IPS-11a (cell line): ENCODE measurements around the gene SSPN.

ENCODE experiments used
- H3K4me3 ChIP-seq: one replicate; pipeline ENCODE4 v1.5.1; 2013; ENCODE audit warnings: low read depth, low read length, control low read depth

SSPN gene, protein sequence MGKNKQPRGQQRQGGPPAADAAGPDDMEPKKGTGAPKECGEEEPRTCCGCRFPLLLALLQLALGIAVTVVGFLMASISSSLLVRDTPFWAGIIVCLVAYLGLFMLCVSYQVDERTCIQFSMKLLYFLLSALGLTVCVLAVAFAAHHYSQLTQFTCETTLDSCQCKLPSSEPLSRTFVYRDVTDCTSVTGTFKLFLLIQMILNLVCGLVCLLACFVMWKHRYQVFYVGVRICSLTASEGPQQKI

DNA sequence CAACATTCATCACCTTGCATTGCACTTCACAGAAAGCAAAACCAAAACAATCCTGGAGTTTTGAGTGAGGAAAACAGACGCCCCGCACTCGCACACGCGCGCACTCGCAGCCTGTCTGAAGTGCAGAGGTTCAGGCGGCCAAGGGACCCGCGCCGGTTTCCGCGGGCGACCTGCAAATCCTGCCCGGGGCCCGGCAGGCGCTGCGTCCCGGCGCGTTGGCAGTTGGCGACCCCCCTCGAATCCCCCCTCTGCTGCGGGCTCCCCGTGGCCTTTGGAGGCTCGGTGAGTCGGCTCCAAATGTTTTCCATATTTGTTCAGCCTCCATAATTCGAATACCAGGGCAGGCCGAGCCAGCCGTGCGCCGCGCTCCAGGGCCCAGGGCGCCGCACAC lies at the start of gene SSPN:
Gene SSPN (plus strand): TSS at position 324 of the 391 bp plus-strand sequence. CDS start 100 bp downstream, outside the sequence.
- peak within 1 kb of the TSS; percentile 66 for H3K4me3 ChIP-seq

DNA sequence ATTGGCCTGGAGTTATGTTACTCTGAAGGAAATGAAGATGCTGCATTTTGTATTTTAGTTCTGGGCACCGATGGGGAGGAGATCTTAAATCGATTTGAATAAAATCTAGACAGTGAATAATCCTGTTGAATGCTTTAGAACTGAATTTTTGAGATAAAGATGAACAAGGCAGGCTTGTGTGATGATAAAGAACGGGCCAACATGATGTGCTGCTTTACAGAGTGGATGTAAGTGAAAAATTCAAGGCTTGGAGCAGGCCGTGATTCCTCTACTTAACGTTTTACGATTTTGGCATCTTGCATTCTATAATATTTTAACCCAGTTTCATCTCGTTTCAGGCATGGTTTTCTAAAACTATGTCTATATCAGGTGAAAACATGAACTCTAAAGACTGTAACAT lies 47.1 kb upstream of the SSPN start:
- H3K4me3 ChIP-seq: no peak overlapping the region

DNA sequence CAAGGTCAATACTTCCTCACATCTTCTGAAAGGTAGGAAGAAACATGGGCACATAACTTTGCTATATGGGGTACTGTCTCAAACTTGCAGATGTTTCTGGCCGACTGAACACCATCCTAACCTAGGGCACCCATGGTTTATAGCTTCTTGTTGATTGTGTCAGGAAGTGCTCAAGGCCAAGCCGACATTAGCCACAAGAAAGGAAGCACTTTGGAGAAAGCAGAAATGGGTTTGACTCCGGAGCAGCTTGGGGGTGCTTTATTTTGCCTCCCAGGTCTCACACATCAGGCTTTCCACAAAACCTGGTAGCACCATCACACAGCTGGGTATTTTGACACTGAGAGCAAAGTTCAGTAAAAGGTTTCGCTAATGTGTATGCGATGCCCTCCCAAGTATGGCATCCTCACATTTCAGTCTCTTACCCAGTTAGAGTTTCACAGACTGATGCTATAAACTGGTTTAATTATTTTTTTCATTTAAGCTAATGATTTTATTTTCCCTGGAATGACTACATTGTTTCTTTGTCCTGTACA lies 45.3 kb upstream of the SSPN start:
- no peak overlapping the region for H3K4me3 ChIP-seq

DNA sequence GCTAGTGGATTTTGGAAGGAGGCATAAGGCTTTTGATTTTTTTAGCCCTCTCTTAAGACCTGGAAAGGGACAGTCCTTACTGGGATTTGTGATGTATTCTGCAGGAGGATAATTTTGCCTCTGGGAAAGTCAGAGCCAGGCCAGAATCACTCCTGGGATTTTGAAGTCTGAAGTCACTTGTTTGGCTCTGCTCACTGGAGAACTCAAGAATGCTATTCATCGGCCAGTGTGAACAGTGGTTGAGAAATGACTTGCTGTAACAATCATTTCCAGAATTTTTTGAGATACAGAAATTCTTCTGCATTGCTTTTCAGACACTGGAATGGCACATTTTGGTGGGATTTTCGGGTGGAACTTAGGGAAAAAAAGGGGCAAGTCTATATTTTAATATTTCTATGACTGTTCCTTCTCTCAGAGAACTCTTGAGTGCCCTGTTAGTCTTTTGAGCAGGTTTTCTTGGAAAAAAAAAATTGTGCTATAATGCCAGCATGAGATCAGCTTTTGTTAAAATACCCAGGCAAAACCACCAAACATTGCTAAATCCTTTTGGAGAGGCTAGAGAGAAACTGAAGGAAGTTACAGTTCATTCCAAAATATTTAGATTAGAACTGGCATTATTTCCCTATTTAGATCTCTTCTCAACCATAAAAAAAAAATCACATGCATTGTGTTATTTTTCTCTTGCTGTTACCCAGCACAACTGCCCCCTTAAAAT lies 44.5 kb upstream of the SSPN start:
- no peak overlapping the region for H3K4me3 ChIP-seq

DNA sequence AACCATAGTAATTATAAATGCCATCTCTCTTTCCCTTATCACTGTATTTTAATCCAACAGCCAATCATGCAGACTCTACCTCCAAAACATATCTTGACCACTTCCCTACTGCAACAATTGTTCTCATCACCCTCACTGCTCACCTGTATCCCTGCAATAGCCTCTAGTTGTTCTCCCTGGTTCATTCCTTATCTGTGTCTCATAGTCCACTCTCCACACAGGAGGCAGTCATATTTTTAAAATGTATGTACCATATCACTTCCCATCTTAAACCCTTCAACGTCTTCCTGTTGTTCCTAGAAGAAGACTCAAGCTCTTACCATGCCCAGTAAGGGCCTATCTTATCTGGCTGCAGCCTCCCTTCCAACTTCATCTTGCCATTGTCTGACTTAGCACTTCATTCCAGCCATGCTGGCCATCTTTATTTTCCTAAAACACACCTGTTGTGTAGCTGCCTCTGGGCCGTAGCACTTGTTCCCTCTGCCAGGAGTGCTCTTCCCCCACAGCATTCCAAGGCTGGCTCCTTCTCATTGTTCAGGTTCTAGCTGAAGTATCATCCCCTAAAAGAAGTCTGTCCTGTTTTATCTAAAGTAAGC lies 42.8 kb upstream of the SSPN start:
- H3K4me3 ChIP-seq: no peak overlapping the region

DNA sequence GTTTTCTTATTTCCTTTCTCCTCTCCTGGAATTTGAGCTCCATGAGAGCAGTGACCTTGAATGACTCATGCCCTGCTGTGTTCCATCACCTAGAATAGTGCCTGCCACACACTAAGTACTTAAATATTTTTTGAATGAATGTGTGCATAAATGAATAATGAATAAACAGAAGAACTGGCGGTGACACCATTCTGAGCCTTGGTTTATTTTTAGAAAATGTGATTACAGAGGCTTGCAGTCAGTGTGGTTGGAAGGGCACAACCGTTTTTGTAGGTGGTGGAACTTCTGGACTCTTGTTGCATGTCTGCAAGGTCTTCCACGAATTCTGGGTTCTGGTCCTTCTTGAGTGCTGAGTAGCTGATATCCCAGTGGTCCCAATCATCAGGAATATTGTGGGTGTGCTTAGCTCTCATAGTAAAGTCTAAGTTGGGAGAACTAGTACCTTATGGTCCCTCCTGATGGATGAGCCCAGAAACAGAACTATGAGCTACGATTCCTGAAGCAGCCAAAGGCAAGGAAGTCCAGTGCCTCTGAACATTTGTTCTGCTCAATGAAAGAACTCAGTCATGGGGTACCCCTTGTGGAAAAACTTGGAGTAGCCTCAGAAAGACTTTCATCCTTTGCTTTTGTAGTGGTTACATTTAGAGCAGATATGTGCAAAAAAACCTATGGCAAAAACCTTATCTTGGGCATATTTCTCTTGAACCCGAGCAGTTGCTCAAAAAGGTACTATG lies 41.8 kb upstream of the SSPN start:
- H3K4me3 ChIP-seq: no peak overlapping the region

DNA sequence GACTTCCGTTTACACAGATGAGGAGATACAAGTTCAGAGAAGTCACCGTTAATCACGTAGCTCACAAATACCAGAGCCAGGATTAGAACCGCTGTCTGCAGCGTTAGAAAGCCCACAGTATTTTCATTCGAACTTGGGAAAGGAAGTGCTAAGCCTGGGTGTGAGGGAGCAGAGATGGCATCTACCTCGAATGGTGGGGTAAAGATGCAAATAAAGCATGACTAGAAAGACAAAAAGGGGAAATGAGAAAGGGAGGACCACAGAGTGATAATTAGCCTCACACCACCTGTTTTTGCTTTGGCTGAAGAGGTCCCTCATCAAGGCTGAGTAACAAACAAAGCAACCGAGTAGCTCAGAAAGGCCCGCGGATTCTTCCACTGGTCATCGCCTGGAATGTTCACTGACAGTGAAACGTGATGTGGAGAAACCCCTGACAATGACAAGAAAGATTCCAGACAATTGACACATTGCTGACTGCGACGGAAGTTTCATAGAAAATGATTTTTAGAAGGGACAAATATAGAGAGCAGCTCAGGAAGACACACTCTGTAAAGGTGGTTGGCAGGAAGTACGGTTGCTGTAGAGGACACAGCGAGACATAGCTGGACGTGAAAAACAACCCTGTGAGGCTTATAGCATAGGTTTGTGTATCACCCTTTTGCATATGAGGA lies 39.0 kb upstream of the SSPN start:
- no peak overlapping the region for H3K4me3 ChIP-seq

DNA sequence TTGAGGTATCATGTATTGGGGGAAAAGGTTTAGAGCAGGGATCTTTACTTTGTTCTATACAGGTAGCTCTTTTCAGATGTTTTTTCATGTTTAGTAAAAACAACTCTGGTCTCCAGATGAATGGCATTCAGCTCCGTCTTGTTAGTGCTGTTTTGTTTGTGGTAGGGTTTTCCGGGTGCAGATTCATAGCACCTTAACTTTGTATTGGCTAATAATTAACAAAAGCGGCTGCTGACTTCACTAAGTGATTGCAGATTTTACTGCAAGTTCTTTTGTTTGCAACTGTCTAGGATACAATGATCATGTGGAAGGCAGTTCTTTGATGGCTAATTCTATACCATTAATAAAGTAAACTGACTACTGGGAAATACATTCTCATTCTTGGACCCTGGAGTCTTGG lies 38.4 kb upstream of the SSPN start:
- no peak overlapping the region for H3K4me3 ChIP-seq

DNA sequence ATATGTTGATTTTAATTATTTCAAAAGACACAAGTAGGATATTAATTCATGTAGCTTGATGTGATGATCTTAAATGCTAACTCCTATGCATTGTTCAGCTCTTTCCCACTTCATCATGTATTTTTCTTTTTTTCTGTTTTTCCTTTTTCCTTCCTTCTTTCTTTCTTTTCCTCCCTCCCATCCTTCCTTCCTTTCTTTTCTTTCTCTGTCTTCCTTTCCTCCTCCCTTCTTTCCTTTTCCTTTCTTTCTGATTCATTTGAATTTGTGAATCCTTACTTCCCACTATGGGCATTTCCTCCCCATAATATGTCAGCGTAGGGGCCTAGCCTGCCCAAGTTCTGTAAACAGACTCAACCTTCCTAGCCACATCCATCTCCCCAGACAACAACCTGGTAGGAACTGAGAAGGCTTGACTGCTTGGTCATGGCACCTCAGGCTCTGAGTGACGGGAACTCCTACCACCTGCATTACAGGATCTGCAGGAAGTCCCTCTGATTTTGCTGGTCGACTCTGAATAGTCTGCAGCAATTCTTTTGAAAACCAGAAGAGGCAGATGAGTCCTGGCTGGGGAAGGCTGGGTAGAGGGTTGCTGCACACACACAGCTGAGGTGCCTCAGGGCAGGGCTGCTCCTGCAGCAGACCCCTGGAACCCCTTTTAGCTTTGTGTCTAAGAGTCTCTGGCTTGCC lies 37.2 kb upstream of the SSPN start:
- H3K4me3 ChIP-seq: no peak overlapping the region

DNA sequence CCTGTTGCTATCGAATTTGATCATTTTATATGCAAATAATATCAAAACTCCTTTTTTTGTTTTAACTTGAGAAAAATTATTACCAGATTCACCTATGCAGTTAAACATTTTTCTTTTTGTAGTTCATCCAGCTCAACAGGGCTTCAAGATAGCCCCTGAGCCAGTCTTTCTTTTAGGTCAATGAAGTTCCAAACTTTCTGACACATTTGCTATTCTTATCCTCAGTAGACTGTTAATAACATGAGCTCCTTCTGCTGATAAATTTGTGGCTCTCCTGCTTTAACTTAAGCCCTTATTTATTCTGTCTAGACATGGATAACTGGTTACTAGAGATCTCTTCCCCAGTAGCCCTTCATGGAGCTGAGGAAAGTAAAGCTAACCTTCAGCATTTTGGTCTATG lies 33.2 kb upstream of the SSPN start:
- no peak overlapping the region for H3K4me3 ChIP-seq

DNA sequence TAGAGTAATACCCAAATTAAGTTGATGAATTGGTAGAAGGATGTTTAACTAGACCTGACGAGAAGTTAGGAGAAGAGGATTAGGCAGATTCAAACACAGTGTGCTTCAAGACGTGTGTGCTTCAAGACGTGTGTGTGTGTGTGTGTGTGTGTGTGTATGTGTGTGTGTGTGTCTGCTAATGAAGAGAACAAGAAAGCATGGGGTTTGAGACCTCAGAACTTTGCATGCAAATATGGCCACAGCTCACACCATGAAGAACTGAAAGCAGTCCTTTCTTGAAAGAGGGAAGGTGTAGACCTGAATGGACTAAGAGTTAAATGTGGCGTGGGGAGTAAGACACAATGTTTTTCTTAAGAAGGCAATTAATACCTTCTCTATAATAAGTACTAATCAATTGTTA lies 32.5 kb upstream of the SSPN start:
- no peak overlapping the region for H3K4me3 ChIP-seq

DNA sequence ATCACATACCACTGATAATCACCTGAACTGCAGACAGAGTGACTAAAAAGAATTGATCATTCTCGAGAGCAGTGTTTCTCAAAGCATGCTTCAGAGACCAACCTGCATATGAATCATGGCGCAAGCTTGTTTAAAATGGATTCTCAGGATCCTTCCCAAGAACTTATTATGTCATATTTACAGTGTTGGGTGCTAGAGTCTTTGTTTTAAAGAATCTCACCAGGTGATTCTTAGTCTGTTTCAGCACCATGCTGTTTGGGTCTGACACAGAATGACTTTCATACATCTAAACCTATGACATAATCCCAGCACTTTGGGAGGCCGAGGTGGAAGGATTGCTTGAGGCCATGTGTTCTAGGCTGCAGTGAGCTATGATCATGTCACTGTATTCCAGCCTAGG lies 31.3 kb upstream of the SSPN start:
- no peak overlapping the region for H3K4me3 ChIP-seq

DNA sequence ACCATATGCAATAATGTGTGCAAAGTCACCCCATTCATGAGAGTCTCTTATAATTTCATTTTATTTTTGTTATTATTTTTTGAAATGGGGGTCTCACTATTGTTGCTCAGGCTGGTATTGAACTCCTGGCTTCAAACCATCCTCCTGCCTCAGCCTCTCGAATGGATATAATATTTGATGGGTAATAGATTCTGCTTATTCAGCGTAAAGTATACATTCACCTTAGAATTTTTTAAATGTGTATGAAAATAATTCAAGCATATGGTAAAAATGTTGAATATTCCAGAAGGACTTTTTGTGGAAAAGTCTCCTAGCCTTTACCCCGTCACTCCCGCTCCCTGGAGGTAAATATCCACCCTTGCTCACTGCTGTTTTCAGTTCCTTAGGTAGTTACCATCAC lies 23.4 kb upstream of the SSPN start:
- no peak overlapping the region for H3K4me3 ChIP-seq

DNA sequence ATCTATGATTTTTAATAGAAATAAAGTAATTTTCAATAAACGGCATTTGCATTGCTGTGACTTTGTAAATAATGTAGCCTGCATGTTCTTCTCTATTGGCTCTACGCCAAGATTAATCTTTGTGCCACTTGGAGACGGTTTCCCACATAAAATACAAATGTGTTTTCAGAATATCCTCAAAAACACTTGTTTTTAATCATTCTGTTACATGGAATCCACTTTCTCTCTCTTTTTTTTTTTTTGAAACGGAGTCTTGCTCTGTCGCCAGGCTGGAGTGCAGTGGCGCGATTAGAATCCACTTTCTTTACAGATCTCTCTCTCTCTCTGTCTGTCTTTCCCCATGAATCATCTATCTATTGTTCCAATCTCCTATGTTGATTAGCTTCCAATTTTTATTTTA lies 22.8 kb upstream of the SSPN start:
- no peak overlapping the region for H3K4me3 ChIP-seq

DNA sequence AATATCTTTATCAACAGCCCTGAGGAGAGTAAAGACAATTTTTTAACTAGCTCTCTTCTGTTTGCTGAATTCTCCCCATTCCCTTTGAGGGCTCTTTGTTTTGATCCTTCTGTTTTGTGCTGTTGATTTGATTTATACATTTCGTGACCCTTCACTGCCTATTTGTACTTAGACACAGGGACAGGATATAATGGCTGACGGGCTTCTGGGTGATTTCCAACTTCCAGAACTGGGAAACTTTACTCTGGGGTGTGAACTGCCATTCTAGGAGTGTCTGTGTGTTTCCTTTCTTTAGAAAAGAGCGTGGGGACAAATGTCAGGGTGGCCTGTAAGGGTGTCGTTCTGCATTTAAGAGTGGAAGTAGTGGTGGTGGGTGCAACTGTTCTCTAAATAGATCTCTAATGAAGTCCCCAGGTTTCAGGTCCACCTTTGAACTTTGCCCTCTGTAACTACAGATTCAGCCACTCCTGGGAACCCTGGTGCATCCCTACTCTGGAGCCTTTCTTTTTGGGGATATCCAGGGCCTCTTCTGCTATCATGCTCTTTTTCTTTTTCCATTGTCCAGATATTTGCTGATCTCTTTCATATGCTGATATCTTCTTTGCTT lies 22.3 kb upstream of the SSPN start:
- H3K4me3 ChIP-seq: no peak overlapping the region

DNA sequence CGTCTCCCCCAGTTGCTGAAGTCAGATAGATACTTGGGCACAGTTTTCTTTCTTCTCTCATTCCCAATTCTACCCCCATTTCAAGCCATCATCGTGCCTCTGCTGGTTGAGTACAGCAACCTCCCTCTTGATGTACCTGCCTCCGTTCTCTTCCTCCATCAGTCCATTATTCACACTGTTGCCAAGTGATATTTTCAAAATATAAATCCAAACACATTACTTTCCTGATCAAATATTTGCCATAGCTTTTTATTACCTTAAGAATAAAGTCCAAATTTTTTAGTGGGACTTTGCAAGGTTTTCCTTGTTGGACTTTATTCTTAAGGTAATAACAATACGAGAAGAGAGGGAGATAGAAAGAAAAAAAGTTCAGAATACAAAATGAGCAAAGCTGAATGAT lies 18.6 kb upstream of the SSPN start:
- H3K4me3 ChIP-seq: no peak overlapping the region

DNA sequence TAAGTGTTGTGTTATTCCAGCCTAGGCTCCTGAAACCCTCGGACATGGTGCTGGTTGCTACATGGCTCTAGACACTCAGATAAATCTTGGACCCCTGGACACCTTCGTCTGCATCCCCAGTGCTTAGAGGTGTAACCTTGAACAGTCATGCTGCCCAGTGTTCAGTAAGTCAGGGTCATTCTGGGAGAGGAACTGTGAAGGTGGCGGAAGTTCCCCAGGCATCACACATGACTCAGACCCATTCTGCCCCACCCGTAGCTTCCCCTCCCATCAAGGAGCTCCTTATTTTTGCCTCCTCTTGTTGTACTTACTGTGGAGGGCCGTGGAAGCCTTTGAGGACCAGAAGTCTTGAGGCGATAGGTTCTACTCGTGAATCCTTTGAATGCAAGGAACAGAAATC lies 18.1 kb upstream of the SSPN start:
- H3K4me3 ChIP-seq: no peak overlapping the region

DNA sequence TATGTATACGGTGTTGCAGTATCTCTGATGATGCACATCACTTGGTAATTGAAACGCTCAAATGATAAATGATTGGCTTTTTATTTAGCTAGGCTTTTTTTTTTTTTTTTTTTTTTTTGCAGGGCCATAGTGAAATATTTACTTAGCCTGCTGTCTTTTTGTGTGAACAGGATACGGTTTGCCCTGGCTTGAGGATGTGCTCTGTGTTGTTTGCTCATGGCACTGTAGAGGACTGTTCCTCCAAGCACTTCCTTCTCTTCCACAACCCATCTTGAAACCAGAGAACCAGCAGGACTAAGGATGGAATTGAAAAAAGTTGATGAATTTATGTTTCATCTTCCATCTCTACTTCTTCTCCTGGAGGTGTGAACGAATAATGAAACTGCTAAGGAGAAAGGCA lies 15.5 kb upstream of the SSPN start:
- no peak overlapping the region for H3K4me3 ChIP-seq

DNA sequence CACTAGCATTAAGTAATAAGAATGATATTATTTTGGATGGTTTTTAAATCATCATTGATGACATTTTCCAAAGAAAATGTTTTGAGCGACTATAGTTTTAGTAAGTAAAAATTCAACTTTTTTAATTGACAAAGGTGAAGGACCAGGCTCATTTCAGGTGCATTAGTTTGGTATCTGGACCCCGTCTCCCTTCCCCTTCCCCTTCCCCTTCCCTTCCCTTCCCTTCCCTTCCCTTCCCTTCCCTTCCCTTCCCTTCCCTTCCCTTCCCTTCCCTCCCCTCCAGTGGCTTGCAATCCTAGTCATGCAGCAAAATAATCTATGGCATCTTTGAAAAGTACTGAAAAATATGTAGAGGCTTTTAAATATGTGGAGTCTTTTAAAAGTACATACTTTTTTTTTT lies 13.0 kb upstream of the SSPN start:
- no peak overlapping the region for H3K4me3 ChIP-seq
